ENCODE measurements around the gene GALNT1.

The GALNT1 gene

DNA sequence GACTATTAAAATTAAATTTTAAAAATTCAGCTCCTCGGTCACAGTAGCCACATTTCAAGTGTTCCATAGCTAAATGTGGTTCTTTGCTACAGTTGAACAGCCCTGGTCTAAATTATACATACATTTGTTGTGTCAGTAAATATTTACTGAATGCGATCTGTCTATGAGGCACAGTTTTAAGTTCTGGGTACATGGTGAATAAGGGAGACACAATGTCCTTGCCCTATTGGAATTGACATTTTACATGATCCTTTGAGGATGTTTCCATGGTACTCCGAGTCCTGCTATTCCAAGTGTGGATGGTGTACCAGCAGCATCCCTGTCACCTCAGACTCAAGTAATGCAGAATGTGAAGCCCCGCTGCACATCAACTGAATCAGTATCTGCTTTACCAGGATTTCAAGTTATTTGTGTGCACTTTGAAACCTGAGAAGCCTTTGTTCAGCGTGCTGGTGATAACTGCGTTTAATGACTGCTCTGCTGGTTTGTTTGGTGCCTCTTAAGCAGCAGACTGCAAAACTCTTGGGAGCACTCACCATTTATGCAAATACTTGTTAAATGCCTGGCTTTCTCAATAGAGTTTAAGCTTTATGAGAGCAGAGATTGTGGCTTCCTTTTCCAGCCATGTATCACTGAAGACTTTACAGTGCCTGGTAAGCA, 1.5 kb downstream of the GALNT1 start:
- no peak for DNase-seq

DNA sequence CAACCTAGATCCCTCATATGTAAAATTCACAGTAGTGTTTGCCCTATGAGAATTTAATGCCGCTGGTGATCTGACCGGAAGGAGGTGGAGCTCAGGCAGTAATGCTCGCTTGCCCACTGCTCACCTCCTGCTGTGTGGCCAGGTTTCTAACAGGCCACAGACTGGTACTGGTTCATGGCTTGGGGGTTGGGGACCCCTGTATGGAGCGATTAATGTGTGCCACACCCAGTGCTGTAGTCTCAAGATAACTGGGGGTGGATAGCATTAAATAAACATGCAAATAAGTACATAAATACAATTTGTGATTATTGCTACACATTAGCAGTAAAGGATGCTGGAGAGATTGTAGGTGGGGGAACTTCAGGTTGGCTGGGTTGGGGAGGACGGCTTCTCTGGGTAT, 3.2 kb downstream of the GALNT1 start:
- no peak for DNase-seq

DNA sequence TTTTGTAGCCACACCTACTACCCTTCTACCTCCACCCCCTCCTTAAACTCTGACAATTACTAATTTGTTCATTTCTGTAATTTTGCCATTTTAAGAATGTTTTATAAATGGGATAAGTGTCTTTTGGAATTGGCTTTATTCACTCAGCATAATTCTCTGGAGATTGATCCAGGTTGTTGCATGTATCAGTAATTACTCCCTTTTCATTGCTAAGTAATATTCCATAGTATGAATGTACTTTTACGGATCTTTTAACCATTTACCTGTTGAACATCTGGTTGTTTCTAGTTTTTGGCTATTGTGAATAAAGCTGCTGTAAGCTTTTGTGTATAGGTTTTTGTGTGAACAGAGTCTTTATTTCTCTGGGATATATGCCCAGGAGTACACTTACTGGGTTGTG, 4.1 kb downstream of the GALNT1 start:
- no peak for DNase-seq

GRCh38 chr18:35588122-35588521, 6.6 kb downstream of the GALNT1 start:
- no peak for DNase-seq

DNA sequence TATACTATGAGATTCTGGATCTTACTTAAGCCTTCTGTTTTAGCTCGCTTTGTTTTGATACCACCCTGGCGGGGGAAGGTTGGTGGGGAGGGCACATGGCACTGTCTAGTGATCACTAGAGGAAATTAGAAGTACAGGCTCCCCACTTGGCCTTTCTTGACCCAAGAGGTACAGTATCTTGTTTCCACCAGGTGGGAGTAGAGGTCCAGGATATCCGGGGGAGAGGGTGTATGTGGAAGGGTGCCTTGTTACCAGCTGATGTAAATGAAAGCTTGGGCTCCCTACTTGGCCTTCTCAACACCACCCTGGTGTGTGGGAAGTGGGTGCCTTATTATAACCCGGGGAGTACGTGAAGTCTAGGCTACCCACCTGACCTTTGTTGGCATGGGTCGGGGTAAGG, 7.5 kb downstream of the GALNT1 start:
- DNase-seq: peak in 2 of 5 experiments; percentile 14 to 22

DNA sequence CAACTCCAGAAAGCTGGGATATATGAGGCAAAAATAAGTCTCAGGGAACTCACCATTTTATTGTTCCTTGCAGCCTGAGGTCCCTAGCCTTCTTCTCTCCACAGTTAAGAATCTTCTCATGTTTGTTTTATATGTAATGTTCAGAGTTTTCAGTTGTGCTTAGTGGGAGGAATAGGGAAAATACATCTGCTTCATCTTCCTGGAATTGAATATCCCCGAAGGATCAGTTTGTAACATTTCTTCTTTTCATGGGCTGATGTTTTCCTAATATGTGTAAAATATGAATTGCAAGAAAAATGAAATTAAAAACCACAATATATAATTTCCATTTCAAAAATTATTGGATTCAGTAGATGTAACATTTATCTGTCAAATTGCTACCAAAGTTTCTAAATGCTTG, 8.0 kb downstream of the GALNT1 start:
- no peak for DNase-seq

GRCh38 chr18:35590935-35591334, 9.4 kb downstream of the GALNT1 start:
- no peak for DNase-seq

DNA sequence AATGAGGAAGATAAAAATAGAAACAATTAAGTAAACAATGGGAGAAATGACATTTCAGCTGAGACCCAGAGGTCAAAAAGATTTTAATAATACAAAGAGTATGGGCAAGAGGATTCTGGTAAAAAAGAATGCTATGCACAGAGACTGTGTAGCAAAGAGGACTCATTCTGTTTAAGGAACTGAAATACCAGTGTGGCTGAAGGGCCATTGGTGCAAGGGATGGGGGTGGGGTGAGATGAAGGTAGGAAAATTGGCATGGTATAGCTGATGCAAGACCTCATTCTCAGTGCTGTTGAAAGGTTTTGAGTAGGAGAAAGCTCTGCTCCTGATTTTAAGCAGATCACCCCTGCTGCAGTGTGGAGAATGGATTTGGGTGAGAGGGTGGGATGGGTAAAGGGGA, 10.8 kb downstream of the GALNT1 start:
- no peak for DNase-seq

DNA sequence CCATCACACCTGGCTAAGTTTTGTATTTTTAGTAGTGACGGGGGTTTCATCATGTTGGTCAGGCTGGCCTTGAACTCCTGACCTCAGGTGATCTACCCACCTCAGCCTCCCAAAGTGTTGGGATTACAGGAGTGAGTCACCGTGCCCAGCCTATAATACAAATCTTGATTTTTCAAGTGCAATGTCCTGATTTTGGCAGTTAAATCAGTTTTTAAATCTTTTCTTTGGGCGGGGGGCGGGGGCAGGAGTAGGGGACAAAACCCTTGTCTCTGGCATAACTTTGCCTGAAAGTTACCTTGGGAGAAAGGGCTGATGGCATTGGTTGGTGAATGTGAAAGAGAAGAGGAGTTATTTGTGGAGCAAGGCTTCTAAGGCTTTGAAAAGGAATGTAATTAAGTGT, 12.3 kb downstream of the GALNT1 start:
- DNase-seq: no peak

- DNase-seq: no peak
These were observed 16.2 kb downstream of the GALNT1 start for GRCh38 chr18:35597758-35598157.

DNA sequence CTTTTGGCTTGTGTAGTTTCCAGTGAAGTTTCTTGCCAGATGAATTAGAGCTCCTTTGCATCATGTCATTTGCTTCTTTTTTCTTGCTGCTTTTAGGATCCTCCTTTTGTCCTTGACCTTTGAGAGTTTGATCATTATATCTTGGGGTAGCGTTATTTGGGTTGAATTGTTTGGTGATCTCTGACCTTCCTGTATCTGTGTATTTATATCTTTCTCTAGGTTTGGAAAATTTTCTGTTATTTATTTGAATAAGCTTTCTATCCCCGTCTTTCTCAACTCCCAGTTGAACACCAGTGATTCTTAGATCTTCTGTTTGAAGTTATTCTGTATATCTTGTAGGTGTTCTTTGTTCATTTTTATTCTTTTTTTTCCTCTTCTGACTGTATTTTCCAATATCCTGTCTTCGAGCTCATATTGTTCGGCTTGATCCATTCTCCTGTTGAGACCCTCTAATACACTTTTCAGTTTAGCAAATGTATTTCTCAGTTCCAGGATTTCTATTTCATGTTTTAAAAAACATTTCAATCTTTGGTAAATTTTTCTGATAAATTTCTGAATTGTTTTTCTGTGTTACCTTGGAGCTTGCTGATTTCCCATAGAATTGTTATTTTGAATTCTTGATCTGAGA, 20.8 kb downstream of the GALNT1 start:
- DNase-seq: no peak

GRCh38 chr18:35603008-35603407, 21.5 kb downstream of the GALNT1 start:
- DNase-seq: no peak

DNA sequence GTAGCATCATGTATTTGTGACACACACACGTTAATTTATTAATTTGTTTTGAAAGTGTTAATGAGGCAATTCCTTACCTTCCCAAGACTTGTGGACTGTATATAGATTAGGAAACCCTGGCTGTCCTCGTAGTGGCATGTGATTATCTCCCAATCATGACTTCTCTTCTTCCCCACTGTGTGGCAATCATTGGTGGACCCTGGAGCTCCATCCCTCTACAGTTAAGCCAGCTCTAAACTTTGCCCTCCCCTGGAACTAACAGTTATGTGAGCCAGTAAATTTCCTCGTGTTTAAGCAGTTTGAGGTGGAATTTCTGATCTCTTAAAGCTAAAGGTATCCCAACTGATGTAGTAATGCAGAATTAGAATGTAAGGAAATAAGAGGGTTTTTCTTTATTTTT, 22.0 kb downstream of the GALNT1 start:
- DNase-seq: no peak

- no peak for DNase-seq
These were observed 22.8 kb downstream of the GALNT1 start for GRCh38 chr18:35604369-35604768.

GRCh38 chr18:35605686-35606417, 24.3 kb downstream of the GALNT1 start:
- no peak for DNase-seq

- DNase-seq: no peak
These were observed 27.7 kb downstream of the GALNT1 start for GRCh38 chr18:35609236-35609635.

GRCh38 chr18:35610089-35610488, 28.5 kb downstream of the GALNT1 start:
- no peak for DNase-seq

DNA sequence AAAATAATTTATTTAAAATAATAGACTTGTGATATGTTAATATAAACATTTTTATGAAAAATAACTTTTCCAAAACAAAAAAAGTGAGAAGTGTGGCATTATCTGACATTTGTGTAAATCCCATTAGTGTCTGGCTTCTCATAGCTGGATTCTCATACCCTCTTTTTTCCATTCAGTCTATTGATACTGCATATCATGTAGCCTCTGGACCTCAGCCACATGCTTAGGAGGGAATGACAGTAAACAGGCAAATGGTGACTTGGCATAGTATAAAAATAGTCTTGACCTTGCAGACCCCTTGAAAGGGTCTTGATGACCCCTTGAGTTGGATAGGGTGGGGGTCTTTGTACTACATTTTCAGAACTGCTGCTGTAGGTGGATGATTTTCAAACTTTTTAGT, 29.2 kb downstream of the GALNT1 start:
- DNase-seq: no peak

DNA sequence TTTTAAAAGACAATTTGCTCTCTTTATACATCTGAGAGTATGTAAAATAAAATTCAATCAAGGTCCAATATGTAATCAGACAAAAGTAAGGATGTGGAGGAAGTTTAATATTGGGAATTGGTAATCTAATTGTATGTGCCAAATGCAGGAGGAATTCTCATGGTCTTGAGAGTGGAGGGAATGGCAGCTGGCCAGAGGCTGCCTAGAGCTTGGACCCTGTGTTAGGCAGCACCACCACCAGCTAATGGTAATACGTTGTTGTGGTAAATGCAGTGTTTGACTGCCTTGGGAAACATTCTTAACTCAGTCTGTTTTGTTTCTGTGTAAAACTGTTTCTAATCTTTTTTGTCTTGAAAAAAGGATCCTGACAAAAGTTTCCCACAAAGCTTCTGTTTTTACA, 30.0 kb downstream of the GALNT1 start:
- DNase-seq: no peak

GRCh38 chr18:35616074-35616473, 34.5 kb downstream of the GALNT1 start:
- no peak for DNase-seq

- peak in 4 of 5 experiments; percentile 8 to 90 (median 40) for DNase-seq
These were observed 35.3 kb downstream of the GALNT1 start for GRCh38 chr18:35616664-35617423.

GRCh38 chr18:35617865-35618264, 36.3 kb downstream of the GALNT1 start:
- DNase-seq: no peak

DNA sequence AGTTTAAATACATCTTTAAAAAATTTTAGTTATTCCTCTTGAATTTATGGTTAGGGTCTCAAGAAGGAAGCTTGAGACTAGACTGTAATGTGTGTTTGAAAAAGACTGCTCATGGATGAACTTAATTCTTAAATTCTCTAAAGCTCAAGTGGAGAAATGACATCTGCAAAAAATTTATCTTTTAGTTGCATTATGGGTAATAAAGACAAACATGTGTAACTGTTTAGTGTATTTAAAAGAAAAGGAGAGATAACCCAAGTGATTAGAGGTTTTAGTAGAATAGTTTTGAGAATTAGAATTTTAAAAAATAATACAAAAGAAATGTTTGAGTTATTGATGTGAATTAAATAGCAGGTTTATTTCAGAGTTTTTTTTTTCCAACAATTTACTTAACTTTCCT, 36.7 kb downstream of the GALNT1 start:
- no peak for DNase-seq
